Stimulated activated naive B cell treated with anti-CD40 and anti-IgM and Interleukin-4, amounts not matched to agents 10 μg/mL and 1 μg/mL and 100 μg/mL, for 72 hours (primary cell): ENCODE measurements around the gene CCT3.
A peak's percentile ranks its signal among the peaks of the same experiment; 100 is the strongest.

Experiments
- ATAC-seq, 2 donors: fragments of 150-1000 bp; cut with Tn5 transposase; replicated peaks; 2 replicates each; pipeline ENCODE4 v1.10.0; 2021; ENCODE audit warnings: moderate library complexity in 1 of 2
- DNase-seq: peaks from one replicate; pipeline ENCODE4 v3.0.0; 2021
- H3K27ac Mint-ChIP-seq: one replicate; pipeline ENCODE4 v1.8.0; 2022; ENCODE audit warnings: mild to moderate bottlenecking, mixed read lengths
- H3K27me3 Mint-ChIP-seq, 2 donors: one replicate each; pipeline ENCODE4 v1.8.0; 2022; ENCODE audit warnings: mixed read lengths in 2 of 2
- H3K36me3 Mint-ChIP-seq, 2 donors: one replicate each; pipeline ENCODE4 v1.8.0; 2022; ENCODE audit warnings: mixed read lengths in 2 of 2, mild to moderate bottlenecking in 1 of 2
- H3K4me1 Mint-ChIP-seq, 2 donors: one replicate each; pipeline ENCODE4 v1.8.0; 2022; ENCODE audit warnings: mixed read lengths in 2 of 2, mild to moderate bottlenecking in 1 of 2
- H3K4me3 Mint-ChIP-seq, 2 donors: one replicate each; pipeline ENCODE4 v1.8.0; 2022; ENCODE audit warnings: mild to moderate bottlenecking in 2 of 2, mixed read lengths in 2 of 2, moderate library complexity in 1 of 2
- H3K9me3 Mint-ChIP-seq, 2 donors: one replicate each; pipeline ENCODE4 v1.8.0; 2022; ENCODE audit warnings: mixed read lengths in 2 of 2, mild to moderate bottlenecking in 1 of 2

Gene CCT3

GRCh38 chr1:156263288-156263655 lies 74.8 kb downstream of the CCT3 start:
- peaks cover 5 to 8% of the 10 kb centered on the region in 2 donors for H3K4me1 Mint-ChIP-seq
- H3K4me3 Mint-ChIP-seq = no peak overlapping the region
- peaks cover 63 to 70% of the 10 kb centered on the region in 2 donors for H3K36me3 Mint-ChIP-seq
- H3K27ac Mint-ChIP-seq = no peak overlapping the region
- H3K27me3 Mint-ChIP-seq = no peaks in the 10 kb centered on the region
- no peaks in the 10 kb centered on the region for H3K9me3 Mint-ChIP-seq
- DNase-seq (no peak), ATAC-seq (no peak)

GRCh38 chr1:156262461-156263287 lies 75.4 kb downstream of the CCT3 start:
- H3K4me3 Mint-ChIP-seq = no peak overlapping the region
- no peak overlapping the region for H3K27ac Mint-ChIP-seq
- H3K36me3 Mint-ChIP-seq = peaks cover 68 to 74% of the 10 kb centered on the region in 2 donors
- peaks cover 5 to 8% of the 10 kb centered on the region in 2 donors for H3K4me1 Mint-ChIP-seq
- no peaks in the 10 kb centered on the region for H3K27me3 Mint-ChIP-seq
- ATAC-seq = no peak
- H3K9me3 Mint-ChIP-seq = no peaks in the 10 kb centered on the region
- DNase-seq = no peak

- Mint-ChIP-seq H3K36me3 (peaks cover 63 to 70% of the 10 kb centered on the region in 2 donors), H3K4me1 (peaks cover 4 to 5% of the 10 kb centered on the region in 2 donors), H3K27me3 (no peaks in the 10 kb centered on the region), H3K4me3 (no peak overlapping the region), H3K9me3 (no peaks in the 10 kb centered on the region), H3K27ac (peak overlapping the region; percentile 27)
- ATAC-seq (no peak), DNase-seq (no peak)
Measured at GRCh38 chr1:156260896-156261295, 77.2 kb downstream of the CCT3 start.

GRCh38 chr1:156259805-156260204 lies 78.3 kb downstream of the CCT3 start:
- ATAC-seq = no peak
- no peak for DNase-seq
- Mint-ChIP-seq H3K4me3 (no peak overlapping the region), H3K27me3 (no peaks in the 10 kb centered on the region), H3K4me1 (no peaks in the 10 kb centered on the region), H3K36me3 (peaks cover 58 to 63% of the 10 kb centered on the region in 2 donors), H3K9me3 (no peaks in the 10 kb centered on the region), H3K27ac (peak overlapping the region; percentile 62)
